ENCODE results near the gene ADAM30.

DNA sequence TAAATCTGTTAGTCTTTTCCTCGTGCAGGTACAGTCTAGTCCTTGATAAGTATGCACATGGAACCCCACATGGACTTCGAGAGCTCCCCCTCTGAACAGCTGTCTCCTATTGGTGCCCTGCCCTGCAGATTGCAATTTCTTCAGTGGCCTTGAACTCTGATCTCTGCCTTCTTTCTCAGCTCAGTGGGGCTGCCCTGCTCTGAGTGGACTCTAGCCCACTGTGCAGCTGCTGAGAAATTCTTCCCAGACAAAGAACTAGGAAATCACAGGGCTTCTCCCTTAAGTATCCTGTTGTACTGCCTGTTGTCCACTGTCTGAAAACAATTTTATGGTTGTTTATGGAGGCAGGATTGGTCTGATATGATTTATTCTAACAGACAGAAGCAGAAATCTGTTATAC lies 38.2 kb downstream of the ADAM30 start:
- TF ChIP-seq, protein P1, sequence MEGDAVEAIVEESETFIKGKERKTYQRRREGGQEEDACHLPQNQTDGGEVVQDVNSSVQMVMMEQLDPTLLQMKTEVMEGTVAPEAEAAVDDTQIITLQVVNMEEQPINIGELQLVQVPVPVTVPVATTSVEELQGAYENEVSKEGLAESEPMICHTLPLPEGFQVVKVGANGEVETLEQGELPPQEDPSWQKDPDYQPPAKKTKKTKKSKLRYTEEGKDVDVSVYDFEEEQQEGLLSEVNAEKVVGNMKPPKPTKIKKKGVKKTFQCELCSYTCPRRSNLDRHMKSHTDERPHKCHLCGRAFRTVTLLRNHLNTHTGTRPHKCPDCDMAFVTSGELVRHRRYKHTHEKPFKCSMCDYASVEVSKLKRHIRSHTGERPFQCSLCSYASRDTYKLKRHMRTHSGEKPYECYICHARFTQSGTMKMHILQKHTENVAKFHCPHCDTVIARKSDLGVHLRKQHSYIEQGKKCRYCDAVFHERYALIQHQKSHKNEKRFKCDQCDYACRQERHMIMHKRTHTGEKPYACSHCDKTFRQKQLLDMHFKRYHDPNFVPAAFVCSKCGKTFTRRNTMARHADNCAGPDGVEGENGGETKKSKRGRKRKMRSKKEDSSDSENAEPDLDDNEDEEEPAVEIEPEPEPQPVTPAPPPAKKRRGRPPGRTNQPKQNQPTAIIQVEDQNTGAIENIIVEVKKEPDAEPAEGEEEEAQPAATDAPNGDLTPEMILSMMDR (IDR thresholded peaks at IDR 0.05), result no peak
- TF ChIP-seq POLR2A (IDR thresholded peaks at IDR 0.05), result no peak
